Suprapubic skin (tissue), 4 donors: ENCODE data around the gene TFAP2D. TPM values are rescaled to one million over a fixed set of nuclear protein-coding genes. Genes with fewer than 3 reads are reported as not detected.
A peak's percentile ranks its signal among the peaks of the same experiment; 100 is the strongest.

Experiments used
- DNase-seq, 2 donors: peaks; one replicate each; pipeline ENCODE4 v3.0.0-alpha.2; 2019; ENCODE audit warnings: low spot score in 2 of 2
- H3K27ac ChIP-seq: fragments of 200-600 bp; sonication (generic); one replicate; pipeline ENCODE4 v1.5.1; 2019
- H3K27me3 ChIP-seq: fragments of 200-600 bp; sonication (generic); one replicate; pipeline ENCODE4 v1.5.1; 2019
- H3K36me3 ChIP-seq: fragments of 200-600 bp; sonication (generic); one replicate; pipeline ENCODE4 v1.5.1; 2019
- H3K4me1 ChIP-seq: fragments of 200-600 bp; sonication (generic); one replicate; pipeline ENCODE4 v1.5.1; 2019
- H3K4me3 ChIP-seq: fragments of 200-600 bp; sonication (generic); one replicate; pipeline ENCODE4 v1.5.1; 2019; ENCODE audit warnings: mild to moderate bottlenecking
- H3K9me3 ChIP-seq: fragments of 200-600 bp; sonication (generic); one replicate; pipeline ENCODE4 v1.5.1; 2019
- CTCF ChIP-seq, 2 donors: fragments of 200-600 bp in 1 of 2; fragments of 450-650 bp in 1 of 2; sonication (generic) in 1 of 2; IDR thresholded peaks; one replicate each; pipeline ENCODE4 v1.5.1; 2016 to 2019; ENCODE audit warnings: antibody characterized with exemption in 2 of 2, mild to moderate bottlenecking in 1 of 2, moderate library complexity in 1 of 2
- EP300 ChIP-seq: sonication (generic); formaldehyde crosslinking; IDR thresholded peaks from one replicate; pipeline ENCODE4 v1.6.1; 2017; ENCODE audit warnings: antibody characterized with exemption
- POLR2A ChIP-seq, 2 donors: fragments of 450-650 bp; IDR thresholded peaks; one replicate each; pipeline ENCODE4 v1.6.1; 2017; ENCODE audit warnings: antibody characterized with exemption in 2 of 2, mild to moderate bottlenecking in 2 of 2, moderate library complexity in 2 of 2
- POLR2AphosphoS5 ChIP-seq, 3 donors: sonication (generic); formaldehyde crosslinking; IDR thresholded peaks; one replicate each; pipeline ENCODE4 v1.6.1; 2017; ENCODE audit warnings: antibody characterized with exemption in 3 of 3
- WGBS: methylation state at CpG from one replicate; pipeline ENCODE4 v1.1.5; 2018; 5-methylcytosine and 5-hydroxymethylcytosine counted together
- total RNA-seq, 4 donors: library from RNA; depleted of rRNA; stranded (reverse); fragments of >200 nt; gene quantifications; one replicate each; pipeline ENCODE4 v1.1.0, GENCODE V29; 2016

The TFAP2D gene
- total RNA-seq, 4 donors from 2014 or later, result not detected

- Histone ChIP-seq H3K4me1 (peaks cover 17% of the 10 kb centered on the region), H3K27ac (peak overlapping the region; percentile 89), H3K36me3 (no peaks in the 10 kb centered on the region), H3K27me3 (peaks cover 61% of the 10 kb centered on the region), H3K4me3 (peak overlapping the region; percentile 54), H3K9me3 (no peaks in the 10 kb centered on the region)
- no peak for DNase-seq
- TF ChIP-seq CTCF (IDR thresholded peaks at IDR 0.05) (no peak), POLR2AphosphoS5 (IDR thresholded peaks at IDR 0.05) (no peak), POLR2A (IDR thresholded peaks at IDR 0.05) (no peak), EP300 (no peak)
- 10% methylated on average over 6 of the region's 6 CpGs for WGBS
Observed at GRCh38 chr6:50818020-50818419, 104.7 kb downstream of the TFAP2D start.

GRCh38 chr6:50818673-50819072, 105.3 kb downstream of the TFAP2D start, which contains the start of gene TFAP2B:
TFAP2B (plus strand) TSS chr6:50818871; CDS start chr6:50818892, 21 bp downstream.
- TF ChIP-seq CTCF (IDR thresholded peaks at IDR 0.05), result no peak
- TF ChIP-seq POLR2A (IDR thresholded peaks at IDR 0.05), result no peak
- TF ChIP-seq POLR2AphosphoS5 (IDR thresholded peaks at IDR 0.05), result no peak
- no peak for TF ChIP-seq EP300
- peak within 1 kb of the TSS; percentile 89 for H3K27ac ChIP-seq
- WGBS, result 11% methylated on average over 7 of the region's 7 CpGs
- H3K4me3 ChIP-seq, result peak within 1 kb of the TSS; percentile 54
- peaks cover 18% of the 10 kb centered on the region for H3K4me1 ChIP-seq
- H3K9me3 ChIP-seq, result no peaks in the 10 kb centered on the region
- DNase-seq, result no peak
- peaks cover 68% of the 10 kb centered on the region for H3K27me3 ChIP-seq
- H3K36me3 ChIP-seq, result no peaks in the 10 kb centered on the region

GRCh38 chr6:50819466-50819903, 106.2 kb downstream of the TFAP2D start:
- H3K36me3 ChIP-seq, result no peaks in the 10 kb centered on the region
- peak in 1 of 2 donors; percentile 46 for DNase-seq
- peak overlapping the region; percentile 89 for H3K27ac ChIP-seq
- WGBS, result under 1% methylated on average over 19 of the region's 45 CpGs
- H3K27me3 ChIP-seq, result peaks cover 76% of the 10 kb centered on the region
- H3K4me3 ChIP-seq, result peak overlapping the region; percentile 54
- TF ChIP-seq POLR2AphosphoS5 (IDR thresholded peaks at IDR 0.05), result no peak
- no peak for TF ChIP-seq EP300
- H3K4me1 ChIP-seq, result peaks cover 18% of the 10 kb centered on the region
- no peaks in the 10 kb centered on the region for H3K9me3 ChIP-seq

GRCh38 chr6:50819904-50820868, 106.9 kb downstream of the TFAP2D start:
- peak overlapping the region; percentile 89 for H3K27ac ChIP-seq
- H3K36me3 ChIP-seq, result no peaks in the 10 kb centered on the region
- TF ChIP-seq CTCF (IDR thresholded peaks at IDR 0.05) (no peak), POLR2AphosphoS5 (IDR thresholded peaks at IDR 0.05) (peak in 1 of 3 donors; percentile 27), EP300 (no peak), POLR2A (IDR thresholded peaks at IDR 0.05) (no peak)
- H3K4me3 ChIP-seq, result peak overlapping the region; percentile 54
- WGBS, result 1% methylated on average over 58 of the region's 58 CpGs
- H3K4me1 ChIP-seq, result peaks cover 22% of the 10 kb centered on the region
- peaks cover 83% of the 10 kb centered on the region for H3K27me3 ChIP-seq
- H3K9me3 ChIP-seq, result no peaks in the 10 kb centered on the region
- peak in 1 of 2 donors; percentile 59 for DNase-seq

GRCh38 chr6:50820869-50821264, 107.5 kb downstream of the TFAP2D start:
- H3K9me3 ChIP-seq, result no peaks in the 10 kb centered on the region

More at GRCh38 chr6:50820869-50821264, 107.5 kb downstream of the TFAP2D start:
- Histone ChIP-seq H3K4me1 (peaks cover 28% of the 10 kb centered on the region), H3K4me3 (peak overlapping the region; percentile 54), H3K27ac (peak overlapping the region; percentile 89), H3K27me3 (peaks cover 90% of the 10 kb centered on the region), H3K36me3 (no peaks in the 10 kb centered on the region)
- TF ChIP-seq EP300 (no peak), POLR2A (IDR thresholded peaks at IDR 0.05) (no peak)
- no peak for DNase-seq
- 10% methylated on average over 5 of the region's 5 CpGs for WGBS
